Stimulated activated CD4-positive, alpha-beta T cell treated with anti-CD3 and anti-CD28 coated beads, Interleukin-2, amount 100 ng/mL, for 24 hours (primary cell): ENCODE measurements around the gene TMC8.

Experiments used
- DNase-seq, 2 donors: peaks; one replicate each; pipeline ENCODE4 v3.0.0-alpha.2; 2020

Gene TMC8

GRCh38 chr17:78185981-78186691 lies 55.6 kb downstream of the TMC8 start:
- DNase-seq = no peak

- DNase-seq = peak; percentile 90 to 98
Observed at GRCh38 chr17:78186692-78187595, 56.4 kb downstream of the TMC8 start, which contains the start of the genes AFMID and TK1. Gene AFMID (plus strand): TSS chr17:78187362. CDS start chr17:78187371, 9 bp downstream. Gene TK1 (minus strand): TSS chr17:78187052. CDS start chr17:78186994, 58 bp downstream.
